CD14-positive monocyte (primary cell): ENCODE measurements around the gene NKX2-1. TPM values are rescaled to one million over a fixed set of nuclear protein-coding genes. Genes with fewer than 3 reads are reported as not detected.

Source experiments
- DNase-seq, 3 donors: peaks; one replicate each; pipeline ENCODE4 v3.0.0-alpha.2; 2011 to 2022
- H2AFZ ChIP-seq: 2 replicates; pipeline ENCODE4 v1.6.0; 2012; ENCODE audit warnings: mild to moderate bottlenecking, low read depth, low read length, inconsistent platforms; ENCODE audit not compliant: insufficient read depth, poor library complexity, severe bottlenecking
- H3K27ac ChIP-seq, 2 donors: 1 replicate in 1 of 2; 2 replicates in 1 of 2; pipeline ENCODE4 v1.5.1; 2012 to 2013; ENCODE audit warnings: low read length in 2 of 2, control low read depth in 1 of 2, inconsistent platforms in 1 of 2, low read depth in 1 of 2, mild to moderate bottlenecking in 1 of 2
- H3K27me3 ChIP-seq, 2 donors: one replicate each; pipeline versions ENCODE4 v1.6.0 to v1.6.1; 2011 to 2013; ENCODE audit warnings: low read length in 2 of 2; ENCODE audit not compliant: control insufficient read depth in 2 of 2, insufficient read depth in 2 of 2
- H3K36me3 ChIP-seq, 2 donors: replicated peaks in 1 of 2; 1 replicate in 1 of 2; 2 replicates in 1 of 2; pipeline versions ENCODE4 v1.5.1 to v1.6.1; 2012 to 2013; ENCODE audit warnings: low read length in 2 of 2, control low read depth in 1 of 2, inconsistent platforms in 1 of 2, mild to moderate bottlenecking in 1 of 2; ENCODE audit not compliant: insufficient read depth in 2 of 2, control insufficient read depth in 1 of 2
- H3K4me1 ChIP-seq, 2 donors: 1 replicate in 1 of 2; 2 replicates in 1 of 2; pipeline versions ENCODE4 v1.5.1 to v1.6.1; 2012 to 2013; ENCODE audit warnings: low read length in 2 of 2, control low read depth in 1 of 2, inconsistent platforms in 1 of 2, mild to moderate bottlenecking in 1 of 2, moderate library complexity in 1 of 2; ENCODE audit not compliant: insufficient read depth in 2 of 2, control insufficient read depth in 1 of 2
- H3K4me2 ChIP-seq: replicated peaks from 2 replicates; pipeline ENCODE3; 2012; ENCODE audit warnings: low read length, moderate library complexity, mild to moderate bottlenecking; ENCODE audit not compliant: poor library complexity, severe bottlenecking; ENCODE audit errors: extremely low read depth
- H3K4me3 ChIP-seq, 3 experiments: fragments of 200-600 bp in 1 of 3; sonication (generic) in 1 of 3; replicated peaks in 1 of 3; 1 replicate in 2 of 3; 2 replicates in 1 of 3; pipeline ENCODE4 v1.5.1; 2011 to 2013; ENCODE audit warnings: low read length in 3 of 3, mild to moderate bottlenecking in 3 of 3, control low read depth in 2 of 3, low read depth in 2 of 3, inconsistent platforms in 1 of 3, moderate library complexity in 1 of 3
- H3K79me2 ChIP-seq: 2 replicates; pipeline ENCODE4 v1.6.0; 2012; ENCODE audit warnings: mild to moderate bottlenecking, control low read depth, inconsistent platforms, low read length, moderate library complexity; ENCODE audit not compliant: insufficient read depth
- H3K9ac ChIP-seq: 2 replicates; pipeline ENCODE4 v1.6.0; 2017; ENCODE audit warnings: low read length, mild to moderate bottlenecking; ENCODE audit not compliant: insufficient read depth, poor library complexity, severe bottlenecking
- H3K9me3 ChIP-seq, 2 donors: replicated peaks in 1 of 2; 1 replicate in 1 of 2; 2 replicates in 1 of 2; pipeline versions ENCODE4 v1.5.1 to v1.6.1; 2012 to 2013; ENCODE audit warnings: low read length in 2 of 2, control low read depth in 1 of 2; ENCODE audit not compliant: control insufficient read depth in 1 of 2, insufficient read depth in 1 of 2
- H4K20me1 ChIP-seq: 2 replicates; pipeline ENCODE4 v1.6.0; 2012; ENCODE audit warnings: mild to moderate bottlenecking, low read length, control low read depth, moderate library complexity; ENCODE audit not compliant: insufficient read depth
- H3K27ac Mint-ChIP-seq, 7 donors: one replicate each; pipeline ENCODE4 v1.8.0; 2020; ENCODE audit warnings: mild to moderate bottlenecking in 7 of 7, mixed read lengths in 7 of 7, moderate library complexity in 6 of 7, inconsistent platforms in 2 of 7
- H3K27me3 Mint-ChIP-seq, 3 donors: one replicate each; pipeline ENCODE4 v1.8.0; 2021 to 2022; ENCODE audit warnings: low read depth in 3 of 3, mild to moderate bottlenecking in 3 of 3, mixed read lengths in 3 of 3, moderate library complexity in 3 of 3, inconsistent platforms in 1 of 3
- H3K36me3 Mint-ChIP-seq, 2 donors: one replicate each; pipeline ENCODE4 v1.8.0; 2020; ENCODE audit warnings: mixed read lengths in 2 of 2, inconsistent platforms in 1 of 2, mild to moderate bottlenecking in 1 of 2
- H3K4me1 Mint-ChIP-seq: one replicate; pipeline ENCODE4 v1.8.0; 2020; ENCODE audit warnings: mild to moderate bottlenecking, mixed read lengths
- H3K4me3 Mint-ChIP-seq, 2 donors: one replicate each; pipeline ENCODE4 v1.8.0; 2020; ENCODE audit warnings: mild to moderate bottlenecking in 2 of 2, mixed read lengths in 2 of 2, moderate library complexity in 1 of 2
- H3K9me3 Mint-ChIP-seq, 7 donors: one replicate each; pipeline ENCODE4 v1.8.0; 2020 to 2022; ENCODE audit warnings: mixed read lengths in 7 of 7, mild to moderate bottlenecking in 6 of 7, moderate library complexity in 6 of 7, inconsistent platforms in 2 of 7
- CTCF ChIP-seq: fragments of 200-600 bp; IDR thresholded peaks from one replicate; pipeline ENCODE4 v1.8.0; 2022; ENCODE audit warnings: antibody characterized with exemption, mild to moderate bottlenecking
- WGBS: methylation state at CpG from one replicate; pipeline ENCODE4 v1.1.5; 2013; ENCODE audit warnings: missing lambda C conversion rate; ENCODE audit not compliant: insufficient coverage; 5-methylcytosine and 5-hydroxymethylcytosine counted together
- intact Hi-C, 2 donors: fragments of 100-400 bp; cut with micrococcal nuclease; formaldehyde crosslinking; loops; one replicate each; pipeline versions ENCODE4 v1.15.0 to v1.15.1; 2023
- polyA plus RNA-seq, 3 donors: library from polyadenylated mRNA; depleted of rRNA in 1 of 3; unstranded in 2 of 3; stranded (reverse) in 1 of 3; fragments of 300-500 nt in 2 of 3; fragments of >200 nt in 1 of 3; fragmentation: Illumina TruSeq in 2 of 3; gene quantifications; 1 replicate in 2 of 3; 2 replicates in 1 of 3; pipeline ENCODE4 v1.2.3, GENCODE V29; 2012 to 2021

The NKX2-1 gene
- polyA plus RNA-seq, 3 donors = not detected

GRCh38 chr14:36520601-36521525 lies 831 bp upstream of the NKX2-1 start:
- Histone ChIP-seq H3K79me2 (no peaks in the 10 kb centered on the region), H3K36me3 (no peaks in the 10 kb centered on the region), H3K4me2 (no peak overlapping the region), H3K9me3 (peaks cover 0 to 58% of the 10 kb centered on the region in 2 donors), H3K4me1 (no peaks in the 10 kb centered on the region), H3K9ac (no peak overlapping the region), H3K4me3 (no peak overlapping the region), H4K20me1 (no peaks in the 10 kb centered on the region), H2AFZ (no peak overlapping the region), H3K27ac (no peak overlapping the region), H3K27me3 (peaks cover 63 to 96% of the 10 kb centered on the region in 2 donors)
- DNase-seq = no peak
- H3K9me3 Mint-ChIP-seq = peaks cover 0 to 28% (median 15%) of the 10 kb centered on the region in 7 donors
- intact Hi-C loops = no loop called here
- H3K36me3 Mint-ChIP-seq = peaks cover 0 to 8% of the 10 kb centered on the region in 2 donors
- H3K27ac Mint-ChIP-seq = no peak overlapping the region
- peak overlapping the region in 1 of 2 donors; percentile 72 for H3K4me3 Mint-ChIP-seq
- TF ChIP-seq CTCF = no peak
- peaks cover 93 to 98% (median 95%) of the 10 kb centered on the region in 3 donors for H3K27me3 Mint-ChIP-seq
- peaks cover 10% of the 10 kb centered on the region for H3K4me1 Mint-ChIP-seq
- WGBS = 2% methylated on average over 55 of the region's 63 CpGs

- no peaks in the 10 kb centered on the region for H3K36me3 ChIP-seq
- H3K4me1 ChIP-seq = no peaks in the 10 kb centered on the region
- peaks cover 10% of the 10 kb centered on the region for H3K4me1 Mint-ChIP-seq
- WGBS = 4% methylated on average over 72 of the region's 79 CpGs
- H3K36me3 Mint-ChIP-seq = peaks cover 0 to 9% of the 10 kb centered on the region in 2 donors
- TF ChIP-seq CTCF = no peak
- no peak overlapping the region for H3K27ac ChIP-seq
- peak overlapping the region in 1 of 2 donors; percentile 79 for H3K4me3 Mint-ChIP-seq
- peaks cover 93 to 98% (median 95%) of the 10 kb centered on the region in 3 donors for H3K27me3 Mint-ChIP-seq
- H3K79me2 ChIP-seq = no peaks in the 10 kb centered on the region
- no peak overlapping the region for H2AFZ ChIP-seq
- intact Hi-C loops = no loop called here
- H3K9me3 Mint-ChIP-seq = peaks cover 0 to 32% (median 14%) of the 10 kb centered on the region in 7 donors
- no peak overlapping the region for H3K4me2 ChIP-seq
- no peak for DNase-seq
- H3K9ac ChIP-seq = no peak overlapping the region
- no peak overlapping the region for H3K4me3 ChIP-seq
- H3K27ac Mint-ChIP-seq = no peak overlapping the region
- H4K20me1 ChIP-seq = no peaks in the 10 kb centered on the region
- H3K27me3 ChIP-seq = peaks cover 66 to 96% of the 10 kb centered on the region in 2 donors
- H3K9me3 ChIP-seq = peaks cover 0 to 60% of the 10 kb centered on the region in 2 donors
Observed at GRCh38 chr14:36518586-36519430, 1.2 kb downstream of the NKX2-1 start.
